Putamen (tissue), 1 donor: ENCODE data around the gene MAPK12.

Experiments
- DNase-seq: peaks from one replicate; pipeline ENCODE4 v3.0.0-alpha.2; 2016; ENCODE audit warnings: low spot score

The MAPK12 gene

DNA sequence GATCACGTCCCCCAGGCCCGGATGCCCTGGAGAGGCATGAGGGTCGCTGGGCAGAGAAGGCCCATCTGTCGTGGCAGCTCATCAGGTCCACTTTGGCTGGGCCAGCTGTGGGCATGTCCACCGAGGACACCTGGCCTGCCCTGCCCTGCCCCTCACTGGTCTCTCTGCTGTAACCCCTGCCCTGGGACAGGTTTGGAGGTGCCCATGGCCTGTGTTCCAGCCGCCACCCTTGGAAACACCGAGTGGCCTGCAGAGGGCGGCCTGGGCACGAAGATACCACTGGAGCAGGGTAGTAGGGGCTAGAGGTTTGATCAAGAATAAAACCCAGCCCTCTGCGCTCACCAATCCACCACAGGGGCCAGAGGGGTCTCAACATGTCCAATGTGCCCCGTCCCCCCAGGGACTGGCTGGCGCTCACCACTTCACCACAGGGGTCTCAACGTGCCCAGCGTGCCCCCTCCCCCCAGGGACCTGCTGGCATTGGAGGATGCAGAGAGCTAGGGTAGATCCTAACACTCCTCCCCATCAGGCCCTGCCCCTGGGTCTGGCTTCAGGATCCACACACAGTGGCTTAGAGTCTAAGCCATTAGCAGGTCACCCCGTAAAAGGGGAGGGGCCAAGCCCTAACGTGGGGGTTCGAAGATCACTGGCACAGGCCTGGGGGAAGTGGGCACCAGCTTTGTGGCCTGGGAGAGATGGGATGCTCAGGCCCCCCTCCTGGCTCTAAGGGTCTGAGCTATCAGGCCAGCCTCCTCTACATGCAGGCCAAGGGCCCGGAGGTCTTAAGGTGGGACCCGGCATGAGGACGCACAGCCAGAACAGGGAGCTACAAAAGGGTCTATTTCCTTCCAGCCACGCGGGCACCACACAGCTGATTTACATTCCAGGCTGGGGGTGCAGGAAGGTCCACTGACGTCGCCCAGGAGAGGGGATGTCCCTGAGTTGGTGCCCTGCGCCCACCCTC lies 9.1 kb downstream of the MAPK12 start:
- DNase-seq = no peak

DNA sequence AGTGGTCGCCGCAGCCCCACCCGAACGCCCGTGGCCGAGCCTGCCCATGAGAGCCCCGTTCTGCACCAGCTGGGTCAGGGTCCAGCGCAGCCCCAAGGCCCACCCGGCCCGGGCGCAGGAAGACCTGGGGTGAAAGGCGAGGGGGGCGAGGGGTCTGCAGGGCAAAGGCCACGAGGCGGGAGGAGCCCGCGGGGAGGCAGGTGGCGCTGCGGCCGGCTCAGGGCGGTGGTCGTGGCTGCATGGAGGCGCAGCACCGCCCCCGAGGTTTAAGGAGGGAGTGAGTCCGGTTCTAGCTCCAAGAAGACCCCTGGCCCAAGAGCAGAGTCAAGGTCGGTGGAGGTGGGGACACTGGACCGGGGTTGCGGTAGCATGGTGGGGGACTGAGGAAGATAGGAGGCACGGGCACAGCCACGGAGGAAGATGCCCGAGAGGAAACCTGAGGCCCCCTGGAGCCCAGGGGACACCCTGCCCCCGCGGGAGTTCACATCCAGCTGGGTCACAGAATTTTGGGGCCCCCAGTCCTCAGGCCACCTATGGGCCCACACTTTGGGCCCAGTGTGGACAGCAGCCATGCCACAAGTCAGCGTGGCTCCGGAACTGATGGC lies 9.9 kb downstream of the MAPK12 start:
- DNase-seq = no peak

DNA sequence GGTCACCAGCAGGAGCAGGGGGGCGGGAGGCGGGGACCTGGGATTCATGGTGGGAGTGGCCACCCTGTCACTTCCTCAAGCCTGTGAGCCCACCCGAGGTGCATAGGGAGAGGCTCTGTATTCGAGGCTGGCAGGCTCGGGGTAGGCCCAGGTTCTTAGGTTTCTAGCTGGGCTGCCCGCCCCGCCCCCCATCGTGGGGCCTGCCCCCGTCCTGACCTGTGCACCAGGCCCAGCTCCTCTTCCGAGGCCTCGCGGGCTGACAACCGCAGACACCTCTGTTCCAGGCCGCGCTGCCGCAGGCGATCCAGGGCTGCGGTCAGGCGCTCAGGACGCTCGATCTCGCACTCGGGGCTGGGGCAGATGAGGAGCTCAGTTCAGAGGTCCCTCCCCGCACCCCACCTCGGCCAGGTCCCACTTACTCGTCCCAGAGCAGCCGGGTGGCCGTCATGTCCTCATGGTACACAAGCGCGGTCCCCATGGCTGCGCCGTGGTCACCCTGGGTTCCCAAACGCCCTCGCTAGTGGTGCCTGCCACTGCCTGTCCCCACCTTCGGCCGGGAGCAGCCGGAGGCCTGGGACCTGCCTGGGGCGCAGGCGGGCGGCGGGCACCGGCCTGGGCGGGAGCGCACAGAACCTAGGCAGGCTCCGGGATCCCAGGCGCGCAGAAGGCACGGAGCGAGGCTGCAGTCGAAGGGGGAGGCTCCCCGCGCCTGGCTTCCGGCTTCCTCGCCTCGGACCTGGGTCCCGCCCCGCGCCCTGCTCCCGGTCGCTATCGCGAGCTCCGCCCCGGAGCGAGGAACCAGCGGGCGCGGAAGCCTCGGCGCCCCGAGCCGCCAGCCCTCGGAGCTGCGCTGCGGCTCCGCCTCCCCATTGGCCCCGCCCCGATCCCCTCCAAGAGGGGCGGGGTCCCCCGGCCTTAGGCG lies 10.7 kb downstream of the MAPK12 start, which contains the start of gene HDAC10:
TSS of gene HDAC10 (minus strand) at position 711 of the 922 bp plus-strand sequence. CDS start at position 478, 233 bp downstream.
- DNase-seq = no peak

DNA sequence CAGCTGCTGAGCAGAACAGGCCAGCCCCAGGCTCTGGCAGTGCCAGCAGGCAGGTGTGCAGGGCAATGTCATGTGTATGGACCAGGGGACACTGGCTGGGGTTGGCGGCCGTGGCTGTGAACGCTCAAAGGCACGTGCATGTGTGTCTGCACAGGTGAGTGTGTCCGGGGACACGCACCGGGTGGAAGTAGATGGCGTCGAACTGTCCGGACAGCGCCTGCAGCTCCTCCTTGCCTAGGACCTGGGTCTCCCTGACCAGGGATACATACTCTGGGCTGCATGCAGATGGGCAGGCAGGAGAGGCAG lies 11.3 kb downstream of the MAPK12 start:
- DNase-seq = no peak

DNA sequence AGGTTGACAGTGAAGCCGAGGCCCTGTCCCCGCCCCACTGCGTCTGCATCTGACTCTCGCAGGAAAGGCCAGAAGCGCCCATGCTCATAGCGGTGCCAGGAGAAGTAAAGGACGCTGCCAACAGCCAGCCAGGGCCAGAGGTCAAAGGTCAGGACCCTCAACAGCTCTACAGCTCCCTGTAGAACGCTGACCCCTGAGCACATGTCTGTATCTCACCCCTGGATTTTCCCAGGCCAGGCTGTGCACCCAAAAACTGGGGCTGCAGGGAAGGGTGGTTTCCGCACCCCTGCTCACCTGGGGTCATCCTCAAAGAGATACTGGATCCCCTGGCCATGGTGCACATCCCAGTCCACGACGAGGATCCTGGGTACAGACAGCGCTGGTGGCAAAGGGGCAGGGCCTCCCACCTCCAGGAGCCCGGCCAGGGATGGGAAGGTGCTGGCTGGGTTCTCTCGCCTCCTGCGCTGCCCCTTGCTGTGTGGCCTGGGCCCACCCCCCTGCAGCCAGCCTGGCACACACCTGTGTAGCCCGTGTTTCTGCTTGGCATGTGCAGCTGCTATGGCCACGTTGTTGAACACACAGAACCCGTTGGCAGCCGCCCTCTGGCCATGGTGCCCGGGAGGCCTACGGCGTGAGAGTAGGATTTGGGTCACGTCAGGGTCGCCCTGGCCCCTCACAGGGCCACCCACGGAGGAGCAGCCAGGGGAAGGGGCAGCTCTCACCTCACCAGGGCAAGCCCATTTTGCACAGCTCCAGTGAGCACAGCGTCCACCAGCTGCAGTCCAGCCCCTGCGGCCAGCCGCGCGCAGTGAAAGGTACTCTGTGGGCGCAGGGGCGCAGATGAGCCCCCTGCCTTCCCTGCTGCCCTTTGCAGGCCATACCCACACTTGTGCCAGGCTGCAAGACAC lies 11.9 kb downstream of the MAPK12 start:
- DNase-seq = no peak

DNA sequence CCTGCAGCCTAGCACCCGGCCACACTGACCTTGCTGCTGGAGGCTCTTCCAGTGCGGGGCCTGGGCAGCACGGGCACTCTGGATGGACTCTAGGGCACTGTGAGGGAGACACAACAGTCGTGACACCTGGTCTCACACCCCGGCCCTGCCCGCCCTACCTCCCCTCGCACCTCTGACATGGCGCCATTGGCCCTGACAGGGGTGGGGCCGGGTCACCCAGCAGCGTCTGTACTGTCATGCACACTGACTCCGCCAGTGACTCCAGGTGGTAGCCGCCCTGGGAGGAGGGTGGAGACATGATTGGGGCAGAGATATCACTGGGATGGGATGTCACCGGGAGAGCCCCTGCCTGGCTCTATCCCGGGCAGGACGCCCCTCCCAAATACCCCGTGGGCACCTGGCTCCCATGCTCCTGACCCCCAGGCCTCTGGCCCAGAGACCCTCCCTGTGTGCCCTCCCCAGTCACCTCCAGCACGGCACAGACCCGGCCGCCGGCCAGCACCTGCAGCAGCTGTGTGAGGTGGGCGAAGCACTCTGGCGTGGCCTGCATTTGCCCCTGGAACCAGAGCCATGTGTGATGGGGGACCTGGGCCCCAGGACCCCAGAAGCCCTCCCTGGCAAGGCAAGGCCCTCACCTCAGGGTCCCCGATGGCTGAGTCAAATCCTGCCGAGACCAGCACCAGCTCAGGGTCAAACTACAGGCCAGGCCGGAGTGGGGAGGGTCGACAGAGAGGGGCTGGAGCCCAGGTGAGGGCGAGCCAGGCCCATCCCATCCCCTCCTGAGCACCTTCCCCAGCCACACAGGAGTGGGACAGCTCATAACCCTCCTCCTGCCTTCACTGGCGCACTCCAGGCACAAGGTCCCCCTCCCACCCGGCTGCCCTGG lies 13.0 kb downstream of the MAPK12 start:
- DNase-seq = no peak

DNA sequence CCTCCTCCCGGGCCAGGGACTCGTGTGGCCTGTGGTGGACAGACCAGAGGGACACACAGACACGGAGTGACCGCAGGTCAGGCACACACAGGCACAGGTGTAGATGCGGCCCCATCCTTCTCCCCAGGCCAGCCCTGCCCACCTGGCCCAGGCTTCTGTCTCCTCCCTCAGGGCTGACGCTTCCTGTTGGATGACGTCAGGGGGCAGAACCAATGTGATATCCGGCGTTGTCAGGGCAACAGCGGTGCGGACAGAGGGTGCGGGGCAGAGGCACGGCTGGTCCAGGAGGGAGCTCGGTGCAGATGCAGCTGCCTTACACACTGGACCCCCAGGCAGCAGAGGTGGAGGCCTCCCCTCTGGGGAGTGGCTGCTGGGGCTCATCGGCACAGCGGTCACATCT lies 13.7 kb downstream of the MAPK12 start:
- DNase-seq = no peak

DNA sequence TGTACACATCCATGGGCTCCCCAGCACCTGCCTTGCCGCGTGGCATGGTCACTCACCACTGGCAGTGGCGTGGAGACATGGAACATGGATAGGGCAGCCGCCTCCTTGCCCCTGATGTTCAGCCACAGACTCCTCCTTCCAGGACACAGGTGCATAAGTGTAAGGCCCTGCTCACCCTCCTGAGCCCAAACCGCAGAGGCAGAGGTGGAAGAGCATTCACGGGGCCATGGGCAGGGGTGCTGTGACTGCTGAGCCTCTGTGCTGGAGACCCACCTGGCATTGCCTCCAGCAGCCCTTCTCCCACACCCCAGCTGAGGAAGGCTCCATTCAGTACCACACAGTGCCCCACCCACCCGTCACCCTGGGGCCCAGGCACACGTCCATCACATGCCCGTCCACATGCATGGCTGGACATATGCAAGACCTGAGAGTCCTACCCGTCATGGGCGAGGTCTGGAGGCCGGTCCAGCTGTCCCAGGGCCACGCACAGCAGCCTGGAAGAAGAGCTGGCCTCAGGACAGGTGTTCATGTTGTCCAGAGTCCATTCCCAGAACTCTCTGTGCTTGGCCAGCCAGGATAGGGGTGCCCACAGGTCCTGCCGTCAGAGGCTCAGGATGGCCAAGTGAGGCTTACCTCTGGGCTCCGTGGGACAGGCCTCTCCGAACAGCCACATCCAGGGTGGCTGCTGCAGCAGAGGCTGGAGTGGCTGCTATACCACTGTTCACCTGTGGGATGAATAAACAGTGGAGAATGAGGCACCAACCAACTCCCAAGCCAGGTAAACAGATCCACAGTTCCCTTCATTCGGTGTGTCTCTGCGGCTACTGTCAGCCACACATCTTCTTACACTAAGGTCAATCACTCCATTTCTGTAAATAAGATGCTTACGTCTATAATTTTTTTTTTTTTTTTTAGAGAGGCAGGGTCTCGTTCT lies 15.0 kb downstream of the MAPK12 start:
- no peak for DNase-seq

DNA sequence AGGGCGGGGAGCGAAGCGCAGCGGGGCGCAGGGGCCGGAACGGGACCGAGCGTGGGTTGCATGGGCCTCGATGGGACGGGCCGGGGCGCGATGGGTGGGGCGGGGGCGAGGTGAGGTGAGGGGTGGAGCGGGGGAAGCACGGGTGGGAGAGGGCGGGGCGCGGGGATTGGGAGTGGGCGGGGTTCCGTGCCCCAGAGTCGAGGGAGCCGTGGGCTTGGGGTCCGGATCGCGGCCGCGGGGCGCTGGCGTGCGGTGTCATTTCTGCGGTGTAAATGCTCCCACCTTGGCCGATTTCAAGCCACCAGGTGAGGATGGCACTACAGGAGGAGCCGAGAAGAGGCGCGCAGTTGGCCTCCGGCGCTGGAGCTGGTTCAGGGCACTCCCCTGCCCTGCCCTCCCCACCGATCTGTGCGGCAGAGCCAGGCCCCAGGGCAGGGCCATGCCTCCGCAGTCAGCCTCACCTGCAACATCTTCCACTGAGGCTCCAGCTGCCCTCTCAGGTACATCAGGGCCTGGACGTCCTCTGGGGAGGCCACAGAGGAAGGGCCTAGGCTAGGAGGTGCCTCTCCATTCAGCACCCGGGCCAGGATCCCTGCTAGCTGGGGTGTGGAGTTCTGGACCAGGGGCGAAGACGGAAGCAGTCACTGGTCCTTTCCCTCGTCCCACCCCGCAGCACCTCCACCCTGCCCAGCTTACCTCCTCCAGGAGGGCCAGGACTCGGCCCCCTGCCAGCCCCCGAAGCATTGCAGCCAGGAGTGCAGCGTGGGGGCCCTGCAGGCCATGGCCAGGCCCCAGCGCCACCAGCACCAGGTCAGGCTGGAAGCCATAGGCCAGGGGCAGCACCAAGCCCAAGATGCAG lies 16.0 kb downstream of the MAPK12 start:
- no peak for DNase-seq

DNA sequence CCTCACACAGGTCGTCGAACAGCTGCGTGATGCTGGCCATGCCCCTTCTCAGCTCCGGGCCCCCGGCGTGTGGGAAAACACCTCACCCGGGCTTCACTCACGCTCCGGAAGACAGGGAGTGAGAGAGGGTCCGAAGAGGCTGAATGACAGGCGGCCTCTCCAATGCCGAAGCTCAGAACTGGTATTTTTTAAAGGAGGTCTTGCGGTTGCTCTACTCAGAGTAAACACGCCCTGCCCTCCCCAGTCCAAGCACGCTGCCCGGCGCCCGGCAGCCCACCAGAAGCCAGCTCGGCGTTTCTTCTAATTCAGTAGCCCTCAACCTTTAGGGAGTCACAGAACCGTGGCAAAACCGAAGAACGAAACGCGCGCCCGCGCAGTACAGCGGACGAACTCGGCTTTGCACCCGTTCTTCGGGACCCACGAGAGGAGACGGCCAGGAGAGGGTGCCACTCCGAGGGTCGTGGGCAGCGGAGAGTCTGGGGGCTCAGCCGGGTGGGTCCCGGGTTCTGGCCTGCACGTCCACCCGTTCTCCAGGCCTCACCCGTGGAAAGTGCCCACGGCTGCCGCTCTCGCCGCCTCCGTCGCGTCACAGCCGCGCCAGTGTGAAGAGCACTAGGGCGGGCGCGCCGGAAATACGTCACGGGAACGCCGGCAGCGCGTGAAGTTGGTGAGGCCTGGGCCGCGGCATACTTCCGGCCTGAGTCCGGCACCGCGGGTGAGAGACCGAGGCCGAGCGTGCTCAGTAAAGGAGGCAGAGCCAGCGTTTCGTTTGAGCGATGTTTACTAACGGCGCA lies 16.9 kb downstream of the MAPK12 start, which contains the start of gene TUBGCP6:
TSS of gene TUBGCP6 (minus strand) at position 604 of the 794 bp plus-strand sequence. CDS start at position 40, 564 bp downstream.
- DNase-seq = peak; percentile 95

DNA sequence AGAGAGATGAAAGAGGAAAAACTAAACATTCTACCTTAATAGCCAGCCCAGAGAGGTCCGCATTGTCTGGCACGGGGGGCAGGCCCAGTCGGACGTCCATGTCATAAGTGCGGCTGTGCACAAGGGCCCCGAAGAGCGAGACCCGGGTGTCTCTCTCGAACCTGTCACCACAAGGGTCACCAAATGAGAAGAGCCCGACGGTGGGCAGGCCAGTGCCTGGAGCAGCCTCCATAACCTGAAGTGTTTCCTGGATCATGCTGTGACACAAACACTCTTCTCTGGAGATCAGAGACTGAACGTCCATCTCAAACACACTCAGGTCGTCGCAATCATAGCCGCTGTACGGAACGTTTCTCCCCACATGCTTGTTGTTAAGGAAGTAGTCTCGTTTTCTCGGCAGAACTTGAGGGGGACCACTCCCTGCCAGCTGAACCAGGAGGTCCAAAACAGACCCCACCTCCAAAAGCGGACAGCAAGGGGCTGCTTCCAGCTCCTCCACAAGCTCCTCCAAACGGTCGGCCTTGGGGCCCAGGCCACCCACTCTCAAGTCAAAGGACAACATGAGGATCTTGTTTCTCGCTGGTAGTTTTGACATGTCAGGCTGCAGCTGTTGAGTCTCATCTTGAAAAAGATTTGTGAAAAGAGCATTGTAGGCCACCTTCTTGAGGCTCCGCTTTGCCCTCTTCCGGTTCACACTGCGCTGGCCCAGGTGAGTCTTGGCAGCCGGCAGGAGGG lies 17.6 kb downstream of the MAPK12 start:
- no peak for DNase-seq

DNA sequence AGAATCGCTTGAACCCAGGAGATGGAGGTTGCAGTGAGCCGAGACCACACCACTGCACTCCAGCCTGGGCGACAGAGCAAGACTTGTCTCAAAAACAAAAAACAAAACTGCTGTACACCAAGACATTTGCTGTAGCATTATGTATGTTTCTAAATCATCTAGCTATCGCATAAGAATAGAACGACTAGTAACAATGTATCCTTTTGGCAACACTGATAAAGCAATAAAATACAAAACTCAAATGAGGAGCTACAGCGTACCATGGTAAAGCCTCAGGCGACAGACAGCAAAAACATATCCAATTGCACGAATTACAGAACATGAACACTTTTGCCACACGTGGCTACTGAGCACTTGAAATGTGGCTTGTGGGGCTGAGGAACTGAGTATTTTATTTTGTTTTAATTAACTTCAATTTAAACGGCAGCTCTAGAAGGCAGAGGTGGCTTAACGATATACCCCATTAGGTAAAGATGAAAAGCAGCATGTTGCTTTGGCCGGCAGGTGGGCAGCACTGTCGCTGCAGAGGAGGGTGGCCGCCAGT lies 19.0 kb downstream of the MAPK12 start:
- DNase-seq = no peak

DNA sequence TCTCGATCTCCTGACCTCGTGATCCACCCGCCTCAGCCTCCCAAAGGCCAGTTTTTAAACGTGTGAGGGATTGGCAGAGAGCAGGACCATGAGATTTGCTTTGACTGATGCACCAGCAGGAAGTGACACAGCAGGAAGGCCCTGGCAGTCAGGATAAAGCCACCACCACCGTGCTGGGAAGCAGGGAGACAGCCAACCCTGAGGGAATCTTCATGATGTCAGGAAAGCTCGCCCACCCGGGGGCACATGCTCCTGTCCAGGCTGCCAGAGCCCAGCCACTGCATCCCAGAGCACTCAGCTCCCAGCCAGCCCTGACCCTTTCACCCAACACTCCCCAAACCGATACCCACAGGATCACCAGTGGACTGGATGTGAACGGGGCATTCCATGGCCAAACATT lies 22.7 kb downstream of the MAPK12 start:
- no peak for DNase-seq

DNA sequence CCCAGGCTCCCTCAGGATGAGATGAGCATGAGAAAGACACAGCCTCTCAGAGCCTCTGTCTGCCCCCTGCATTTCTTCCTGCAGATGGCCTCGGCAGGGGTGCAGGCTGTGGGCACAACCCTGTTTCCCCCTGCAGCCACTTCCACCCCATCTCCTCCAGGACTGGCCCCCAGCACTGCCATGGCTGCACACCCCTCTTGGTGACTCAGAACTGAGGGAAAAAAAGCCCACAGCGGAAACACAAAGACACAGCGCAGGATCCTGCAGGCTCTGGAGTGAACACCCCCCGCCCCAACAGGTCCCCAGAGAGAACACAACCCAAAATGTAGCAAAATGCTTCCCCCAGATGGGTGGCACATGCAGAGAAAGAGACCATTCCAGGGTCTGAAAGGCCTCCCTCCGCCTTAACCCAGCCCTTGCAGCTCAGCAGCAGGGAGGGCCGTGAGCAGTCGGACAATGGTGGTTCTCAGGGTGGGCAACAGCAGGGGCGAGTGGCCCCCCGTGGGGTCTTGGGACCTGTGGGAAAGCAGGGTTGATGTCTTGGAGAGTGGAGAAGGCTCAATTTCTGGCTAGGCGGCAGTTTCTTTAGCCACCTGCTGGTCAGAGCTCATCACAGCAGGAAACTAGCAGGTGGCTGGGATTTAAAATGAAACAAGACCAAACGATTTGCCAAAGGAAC lies 24.6 kb downstream of the MAPK12 start:
- no peak for DNase-seq

DNA sequence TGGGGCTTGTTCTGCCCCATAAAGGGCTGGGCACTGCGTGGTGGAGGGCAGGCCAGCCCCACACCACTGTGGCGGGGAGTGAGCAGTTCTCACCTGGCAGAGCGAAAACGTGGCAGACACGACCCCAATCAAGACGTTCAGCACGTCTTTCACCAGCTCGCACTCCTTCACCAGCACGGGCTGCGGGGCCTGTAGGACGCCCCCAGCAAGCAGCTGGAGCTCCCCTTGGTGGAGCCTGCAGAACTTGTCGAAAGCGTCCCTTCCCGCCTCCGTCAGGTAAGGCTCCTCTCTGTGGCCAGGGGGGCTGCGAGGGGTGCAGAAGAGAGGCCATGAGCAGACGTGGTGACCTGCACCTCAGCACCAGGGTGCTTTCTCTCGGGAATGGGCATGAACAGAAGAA lies 28.3 kb downstream of the MAPK12 start:
- DNase-seq = no peak
